Motor neuron (in vitro differentiated cells): Measurements from ENCODE around the gene LINC00632. TPM values are rescaled to one million over a fixed set of nuclear protein-coding genes. Genes with fewer than 3 reads are reported as not detected.

Source experiments
- total RNA-seq, 8 experiments: library from RNA; unstranded; fragments of 300-600 nt; gene quantifications; 2 replicates each; pipeline versions ENCODE4 v1.2.3 to v1.2.4, GENCODE V29; 2022

Gene LINC00632
- total RNA-seq, 8 experiments from 2014 or later, result 1.5 to 1,384 (median 502) TPM

Other genes with a start within 250 kb of the LINC00632 start
- gene SOX3, start 204.7 kb upstream of the LINC00632 start, total RNA-seq, result 100 to 1,000 TPM in 1 of 8 experiments, 10 to 100 TPM in 3, 1 to 10 TPM in 1, under 1 TPM in 1, not detected in 2; 0.24 to 103 (median 15.0) TPM